ENCODE results near the gene TANGO2. TPM values are rescaled to one million over a fixed set of nuclear protein-coding genes. Genes with fewer than 3 reads are reported as not detected.

The TANGO2 gene
- total and polyA plus RNA-seq, 9 of the 15 experiments (the other 6 are each of a cell fraction or from before 2014, with no cell fraction given) = 15.5 to 94.9 (median 70.1) TPM

- WGBS (ENCODE audit: insufficient coverage, low coverage, missing lambda C conversion rate) = 75% methylated on average over 11 of the region's 11 CpGs
- Histone ChIP-seq H3K27ac (ENCODE audit: extremely low read depth, low read depth, low read length) (no peak overlapping the region), H3K9me1 (ENCODE audit: control insufficient read depth, insufficient read depth, low read length) (peaks cover 24% of the 10 kb centered on the region), H3K79me2 (ENCODE audit: control insufficient read depth, insufficient read depth, low read length) (peaks cover 16% of the 10 kb centered on the region; the same call in 2 of the 3 replicates), H3K9me3 (replicated peaks; ENCODE audit: control insufficient read depth, insufficient read depth, low read depth, low read length) (no peaks in the 10 kb centered on the region), H4K20me1 (replicated peaks; ENCODE audit: control insufficient read depth, insufficient read depth, low read length) (peaks cover 22% of the 10 kb centered on the region; the same call in 1 of the 2 replicates), H2AFZ (ENCODE audit: low read depth, low read length) (no peak overlapping the region), H3K4me2 (ENCODE audit: insufficient read depth, low read length) (no peak overlapping the region), H3K36me3 (ENCODE audit: control insufficient read depth, insufficient read depth, low read length) (peaks cover 53% of the 10 kb centered on the region), H3K27me3 (ENCODE audit: control insufficient read depth in 2 of 2, insufficient read depth in 2 of 2, low read length in 2 of 2) (no peaks in the 10 kb centered on the region), H3K4me3 (no peak overlapping the region), H3K9ac (ENCODE audit: insufficient read depth in 1 of 2, low read depth in 2 of 2, low read length in 2 of 2) (peak overlapping the region in 1 of 2 experiments; percentile 80; a peak in 1 of 4 replicates), H3K4me1 (replicated peaks in 1 of 2; ENCODE audit: control insufficient read depth in 2 of 2, insufficient read depth in 2 of 2, low read length in 2 of 2) (peaks cover 24 to 76% of the 10 kb centered on the region in 2 experiments)
- in situ Hi-C loops (cut with MboI) (no loop called here), intact Hi-C loops (cut with micrococcal nuclease) (no loop called here)
- ATAC-seq = no peak
- ChIA-PET CTCF (ENCODE audit: low intra/inter-chr PET ratio) (no interaction called here), POLR2A (interaction anchor here (0.7 to 5.0 kb wide), 8 partner anchors 8 to 1870 kb away, joined by 3 to 77 read pairs (median 4); no protein-coding TSS in a partner anchor)
- no peak for FAIRE-seq
- no TSS peak for BruUV-seq (replicated peaks)
- DNase-seq (ENCODE audit: extremely low read depth in 1 of 4, low spot score in 3 of 4) = peak in 1 of 4 experiments; percentile 52
- no peak for TF ChIP-seq BRF2 (IDR thresholded peaks at IDR 0.05; ENCODE audit: borderline replicate concordance, insufficient read depth, insufficient read length)
- no peak for TF ChIP-seq ERF (CRISPR knock-in tag; IDR thresholded peaks at IDR 0.05)
- TF ChIP-seq RBM15 (IDR thresholded peaks at IDR 0.05; ENCODE audit: insufficient read depth, low read length) = no peak
- TF ChIP-seq FOSL1 (tag; conservative IDR thresholded peaks at IDR 0.05) = peak; percentile 37; the same call in 1 of the 2 replicates
- no peak for TF ChIP-seq ASH1L (IDR thresholded peaks at IDR 0.05; ENCODE audit: borderline replicate concordance, low read depth, partially characterized antibody)
- no peak for TF ChIP-seq ESRRA (IDR thresholded peaks at IDR 0.05; ENCODE audit: borderline replicate concordance, low read depth)
- TF ChIP-seq ZNF740 (CRISPR knock-in tag; IDR thresholded peaks at IDR 0.05) = no peak
- no peak for TF ChIP-seq ZNF740 (tag; IDR thresholded peaks at IDR 0.05)
- TF ChIP-seq MNT (conservative IDR thresholded peaks at IDR 0.05) = no peak
- TF ChIP-seq BHLHE40 (IDR thresholded peaks at IDR 0.05; ENCODE audit: low read length) = peak; percentile 78
- TF ChIP-seq ZNF253 (CRISPR knock-in tag; conservative IDR thresholded peaks at IDR 0.05) = no peak
- no peak for TF ChIP-seq CLOCK (CRISPR knock-in tag; IDR thresholded peaks at IDR 0.05; ENCODE audit: borderline replicate concordance)
- no peak for TF ChIP-seq IRF2 (CRISPR knock-in tag; IDR thresholded peaks at IDR 0.05)
- no peak for TF ChIP-seq POLR2B (IDR thresholded peaks at IDR 0.05; ENCODE audit: low read depth, partially characterized antibody)
- TF ChIP-seq ZNF133 (CRISPR knock-in tag; IDR thresholded peaks at IDR 0.05) = 0 out of 2 replicates have a peak, but pooled peaks have one; percentile 65
- TF ChIP-seq NBN (IDR thresholded peaks at IDR 0.05; ENCODE audit: low read depth) = no peak
Observed at GRCh38 chr22:20062766-20063083, 41.8 kb downstream of the TANGO2 start.

Measured in K562 (cell line).